Astrocyte (in vitro differentiated cells and primary cell): Measurements from ENCODE around the gene CCDC68.

Source experiments
- CTCF ChIP-seq: IDR thresholded peaks from 2 replicates; pipeline ENCODE4 v1.5.1; 2011; ENCODE audit warnings: low read depth, mild to moderate bottlenecking, inconsistent platforms, low read length, moderate library complexity; ENCODE audit not compliant: insufficient read depth
- EZH2 ChIP-seq: IDR thresholded peaks from 2 replicates; pipeline ENCODE4 v1.6.1; 2012; ENCODE audit warnings: mild to moderate bottlenecking, low read length, inconsistent platforms; ENCODE audit not compliant: insufficient read depth

- TF ChIP-seq CTCF (no peak), EZH2 (no peak)
These were observed 103.1 kb downstream of the CCDC68 start for GRCh38 chr18:54856105-54856646.
